GM12878 (cell line): ENCODE results near the gene GRAMD2B.

ENCODE experiments used
- EP300 ChIP-seq, 2 experiments: fragments of 150-350 bp in 1 of 2; IDR thresholded peaks; 2 replicates each; pipeline ENCODE4 v1.6.1; 2011 to 2012; ENCODE audit warnings: low read depth in 2 of 2, low read length in 2 of 2, borderline replicate concordance in 1 of 2, improper control_type of control experiment in 1 of 2, inconsistent platforms in 1 of 2; ENCODE audit not compliant: control insufficient read depth in 1 of 2
- ZBED1 ChIP-seq: IDR thresholded peaks from 2 replicates; pipeline ENCODE4 v1.6.1; 2016; ENCODE audit warnings: borderline replicate concordance

GRCh38 chr5:126516133-126516532 lies 92.9 kb downstream of the GRAMD2B start:
- TF ChIP-seq EP300 (IDR thresholded peaks at IDR 0.05; ENCODE audit: borderline replicate concordance in 1 of 2, control insufficient read depth in 1 of 2, low read depth in 2 of 2, low read length in 2 of 2) = no peak
- no peak for TF ChIP-seq ZBED1
